ENCODE measurements around the gene NTM.

Gene NTM

GRCh38 chr11:131760091-131761061 lies 390.0 kb downstream of the NTM start:
- TF ChIP-seq CTCF (IDR thresholded peaks at IDR 0.05; ENCODE audit: extremely low read depth, missing control alignments) = no peak
- no peak for DNase-seq (ENCODE audit: low spot score)

- no peak for DNase-seq (ENCODE audit: low spot score)
These were observed 392.1 kb downstream of the NTM start for GRCh38 chr11:131762346-131763110.

GRCh38 chr11:131763193-131763890 lies 392.9 kb downstream of the NTM start:
- DNase-seq (ENCODE audit: low spot score) = no peak
- no peak for TF ChIP-seq CTCF (IDR thresholded peaks at IDR 0.05; ENCODE audit: extremely low read depth, missing control alignments)

More at GRCh38 chr11:131762346-131763110, 392.1 kb downstream of the NTM start:
- no peak for TF ChIP-seq CTCF (IDR thresholded peaks at IDR 0.05; ENCODE audit: extremely low read depth, missing control alignments)

GRCh38 chr11:131764126-131764525 lies 393.7 kb downstream of the NTM start:
- no peak for TF ChIP-seq CTCF (IDR thresholded peaks at IDR 0.05; ENCODE audit: extremely low read depth, missing control alignments)
- no peak for DNase-seq (ENCODE audit: low spot score)

GRCh38 chr11:131764649-131765048 lies 394.2 kb downstream of the NTM start:
- no peak for DNase-seq (ENCODE audit: low spot score)
- TF ChIP-seq CTCF (IDR thresholded peaks at IDR 0.05; ENCODE audit: extremely low read depth, missing control alignments) = no peak

- DNase-seq (ENCODE audit: low spot score) = no peak
- TF ChIP-seq CTCF (IDR thresholded peaks at IDR 0.05; ENCODE audit: extremely low read depth, missing control alignments) = no peak
These were observed 396.2 kb downstream of the NTM start for GRCh38 chr11:131766637-131767036.
